Measurements from ENCODE around the gene ESYT3. TPM values are rescaled to one million over a fixed set of nuclear protein-coding genes. Genes with fewer than 3 reads are reported as not detected.

ESYT3 gene
- total RNA-seq, 1 experiment from 2014 or later = 6.3 TPM

DNA sequence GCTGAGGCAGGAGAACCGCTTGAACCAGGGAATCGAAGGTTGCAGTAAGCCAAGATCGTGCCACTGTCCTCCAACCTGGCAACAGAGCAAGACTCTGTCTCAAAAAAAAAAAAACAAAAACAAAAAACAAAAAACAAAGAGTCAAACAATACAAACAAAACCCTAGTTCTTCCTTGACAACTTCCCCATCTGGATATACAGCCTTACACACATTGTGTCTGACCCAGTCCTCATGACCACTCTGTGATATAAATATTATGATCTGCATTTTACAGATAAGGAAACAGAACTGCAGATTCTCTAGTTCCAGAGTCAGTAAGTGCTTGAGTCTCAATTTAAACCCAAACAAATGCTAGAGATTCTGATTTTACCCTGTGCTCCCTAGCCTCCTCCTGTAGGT, 4.8 kb upstream of the ESYT3 start:
- Histone ChIP-seq H3K9me3 (ENCODE audit: control insufficient read depth, low read depth, low read length) (no peaks in the 10 kb centered on the region), H3K27ac (ENCODE audit: insufficient read length, low read depth, low read length) (no peak overlapping the region), H4K91ac (ENCODE audit: insufficient read length, low read depth, low read length) (no peak overlapping the region), H3K79me2 (ENCODE audit: insufficient read depth, low read length) (no peaks in the 10 kb centered on the region), H4K8ac (replicated peaks; ENCODE audit: insufficient read length, low read depth, low read length) (no peak overlapping the region), H3K4ac (ENCODE audit: low read depth, low read length) (no peak overlapping the region), H3K27me3 (ENCODE audit: insufficient read depth, low read length) (peaks cover 2% of the 10 kb centered on the region; the same call in 1 of the 2 replicates), H3K9ac (ENCODE audit: extremely low read depth, insufficient read length, low read length) (no peak overlapping the region), H4K5ac (ENCODE audit: insufficient read length, low read depth, low read length) (no peak overlapping the region), H2BK120ac (ENCODE audit: low read depth, low read length, poor library complexity, severe bottlenecking) (no peak overlapping the region), H4K20me1 (ENCODE audit: control insufficient read depth, insufficient read depth, insufficient read length) (no peaks in the 10 kb centered on the region), H2BK5ac (ENCODE audit: insufficient read length, low read length) (no peak overlapping the region), H3K23ac (ENCODE audit: insufficient read length, low read depth, low read length) (no peak overlapping the region), H2AK5ac (ENCODE audit: insufficient read length, low read length) (no peak overlapping the region), H3K4me2 (ENCODE audit: insufficient read depth, insufficient read length, low read length) (no peak overlapping the region), H3K14ac (ENCODE audit: insufficient read depth, low read length) (no peak overlapping the region), H3K18ac (ENCODE audit: insufficient read length, low read depth, low read length) (no peak overlapping the region), H3K79me1 (ENCODE audit: insufficient read depth, low read depth, low read length, poor library complexity, severe bottlenecking) (no peaks in the 10 kb centered on the region), H2BK20ac (ENCODE audit: low read depth, low read length, poor library complexity, severe bottlenecking) (no peak overlapping the region), H3K23me2 (ENCODE audit: insufficient read length, low read depth, low read length, poor library complexity, severe bottlenecking) (peaks cover 3% of the 10 kb centered on the region), H3T11ph (ENCODE audit: low read length) (no peak overlapping the region), H2AFZ (ENCODE audit: low read length) (no peak overlapping the region), H2BK12ac (ENCODE audit: insufficient read length, low read depth, low read length) (no peak overlapping the region), H2BK15ac (ENCODE audit: low read depth, low read length) (no peak overlapping the region), H3K4me1 (ENCODE audit: insufficient read depth, low read length) (no peaks in the 10 kb centered on the region), H3K56ac (ENCODE audit: insufficient read length, low read depth, low read length) (no peak overlapping the region)
- Mint-ChIP-seq H3K36me3 (ENCODE audit: insufficient read depth in 1 of 3, low read depth in 3 of 3) (peaks cover 0 to 12% (median 4%) of the 10 kb centered on the region in 3 experiments; a peak in 2 of 7 replicates), H3K4me3 (no peak overlapping the region), H3K9me3 (peaks cover 10 to 11% of the 10 kb centered on the region in 2 experiments; a peak in 4 of 5 replicates), H3K27ac (no peak overlapping the region), H3K27me3 (ENCODE audit: low read depth) (peaks cover 40% of the 10 kb centered on the region), H3K4me1 (no peaks in the 10 kb centered on the region)
- no peak for DNase-seq
- no CpG with 5 or more reads among the region's 3 CpGs for WGBS (ENCODE audit: extremely low coverage, insufficient read length, low lambda C conversion rate)
- TF ChIP-seq, protein P1, sequence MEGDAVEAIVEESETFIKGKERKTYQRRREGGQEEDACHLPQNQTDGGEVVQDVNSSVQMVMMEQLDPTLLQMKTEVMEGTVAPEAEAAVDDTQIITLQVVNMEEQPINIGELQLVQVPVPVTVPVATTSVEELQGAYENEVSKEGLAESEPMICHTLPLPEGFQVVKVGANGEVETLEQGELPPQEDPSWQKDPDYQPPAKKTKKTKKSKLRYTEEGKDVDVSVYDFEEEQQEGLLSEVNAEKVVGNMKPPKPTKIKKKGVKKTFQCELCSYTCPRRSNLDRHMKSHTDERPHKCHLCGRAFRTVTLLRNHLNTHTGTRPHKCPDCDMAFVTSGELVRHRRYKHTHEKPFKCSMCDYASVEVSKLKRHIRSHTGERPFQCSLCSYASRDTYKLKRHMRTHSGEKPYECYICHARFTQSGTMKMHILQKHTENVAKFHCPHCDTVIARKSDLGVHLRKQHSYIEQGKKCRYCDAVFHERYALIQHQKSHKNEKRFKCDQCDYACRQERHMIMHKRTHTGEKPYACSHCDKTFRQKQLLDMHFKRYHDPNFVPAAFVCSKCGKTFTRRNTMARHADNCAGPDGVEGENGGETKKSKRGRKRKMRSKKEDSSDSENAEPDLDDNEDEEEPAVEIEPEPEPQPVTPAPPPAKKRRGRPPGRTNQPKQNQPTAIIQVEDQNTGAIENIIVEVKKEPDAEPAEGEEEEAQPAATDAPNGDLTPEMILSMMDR (conservative IDR thresholded peaks at IDR 0.05) = no peak
